Right lobe of liver (tissue), 6 donors: ENCODE results near the gene LIMCH1. TPM values are rescaled to one million over a fixed set of nuclear protein-coding genes. Genes with fewer than 3 reads are reported as not detected.

Experiments
- ATAC-seq, 4 donors: fragments of 200-7000 bp; cut with Tn5 transposase; one replicate each; pipeline ENCODE4 v1.9.1; 2020; ENCODE audit warnings: mild to moderate bottlenecking in 4 of 4, moderate library complexity in 4 of 4
- DNase-seq, 3 donors: peaks; one replicate each; pipeline ENCODE4 v3.0.0-alpha.2; 2020
- H3K27ac ChIP-seq, 3 donors: fragments of 200-600 bp; one replicate each; pipeline ENCODE4 v1.8.0; 2022
- H3K27me3 ChIP-seq, 2 donors: fragments of 200-600 bp; one replicate each; pipeline ENCODE4 v1.8.0; 2022
- H3K36me3 ChIP-seq, 4 donors: fragments of 200-600 bp; sonication (generic) in 1 of 4; one replicate each; pipeline versions ENCODE4 v1.5.1 to v1.8.0; 2017 to 2022; ENCODE audit warnings: control low read depth in 1 of 4
- H3K4me1 ChIP-seq, 4 donors: fragments of 200-600 bp; sonication (generic) in 1 of 4; one replicate each; pipeline versions ENCODE4 v1.5.1 to v1.8.0; 2017 to 2022; ENCODE audit warnings: control low read depth in 1 of 4
- H3K4me3 ChIP-seq, 3 donors: fragments of 200-600 bp; one replicate each; pipeline ENCODE4 v1.8.0; 2022
- H3K9me3 ChIP-seq, 4 donors: fragments of 200-600 bp; sonication (generic) in 1 of 4; one replicate each; pipeline versions ENCODE4 v1.5.1 to v1.8.0; 2017 to 2022; ENCODE audit warnings: control low read depth in 1 of 4
- POLR2A ChIP-seq: fragments of 450-650 bp; IDR thresholded peaks from one replicate; pipeline ENCODE4 v1.6.1; 2017; ENCODE audit warnings: antibody characterized with exemption, mild to moderate bottlenecking
- WGBS: methylation state at CpG from one replicate; pipeline ENCODE4 v1.1.6; 2018; ENCODE audit warnings: low coverage, low lambda C conversion rate; ENCODE audit not compliant: insufficient coverage; ENCODE audit errors: missing lambda C conversion rate; 5-methylcytosine and 5-hydroxymethylcytosine counted together
- intact Hi-C, 2 donors: fragments of 100-400 bp; cut with DNase I; formaldehyde crosslinking; loops; one replicate each; pipeline versions ENCODE4 v1.11.2 to v1.14.1; 2022
- total RNA-seq, 6 experiments: library from RNA; depleted of rRNA in 2 of 6; stranded (reverse); fragments of >200 nt in 2 of 6; fragmentation: NEBNext Ultra II Directional in 3 of 6; extraction: Animal tissue kit (Norgen Biotek cat#: 25700) in 3 of 6; gene quantifications; one replicate each; pipeline versions ENCODE4 v1.1.0 to v1.2.4, GENCODE V29; 2016 to 2023
- TF ChIP-seq, protein P1 (sequence below), 4 donors: fragments of 200-600 bp in 3 of 4; fragments of 450-650 bp in 1 of 4; IDR thresholded peaks; one replicate each; pipeline versions ENCODE4 v1.5.1 to v1.8.0; 2016 to 2022; ENCODE audit warnings: antibody characterized with exemption in 4 of 4, mild to moderate bottlenecking in 2 of 4
- donor health status: DM: no; HTN: yes; CAD: no.
- donor health status: DM: no; HTN: no; CAD: no.
- donor health status: DM: no; HTN: no; CAD: no.
- donor health status: DM: no; HTN: yes; CAD: no.
- donor health status: DM: no; HTN: yes; CAD: no.

Gene LIMCH1
- total RNA-seq, 6 experiments from 2014 or later = 8.3 to 26.9 (median 12.9) TPM

DNA sequence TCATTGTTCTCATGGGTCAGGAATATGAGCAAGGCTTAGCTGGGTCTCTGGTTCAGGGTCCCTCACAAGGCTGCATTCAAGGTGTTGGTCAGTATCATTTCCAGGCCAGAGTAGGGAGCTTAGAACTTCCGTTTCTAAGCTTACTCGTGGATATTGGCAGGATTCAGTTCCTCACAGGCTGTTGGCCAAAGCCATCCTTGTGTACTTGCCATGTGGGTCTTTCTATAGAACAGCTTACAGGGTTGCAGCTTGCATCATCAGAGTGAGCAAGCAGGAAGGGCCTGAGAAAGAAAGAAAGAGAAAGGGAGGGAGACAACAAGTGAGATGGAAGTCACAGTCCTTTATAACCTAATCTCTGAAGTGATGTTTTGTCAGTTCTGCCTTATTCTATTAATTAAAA, 5.1 kb upstream of the LIMCH1 start:
- Histone ChIP-seq H3K4me3 (no peak overlapping the region), H3K4me1 (no peaks in the 10 kb centered on the region), H3K36me3 (no peaks in the 10 kb centered on the region), H3K27me3 (no peaks in the 10 kb centered on the region), H3K9me3 (no peaks in the 10 kb centered on the region), H3K27ac (no peak overlapping the region)
- intact Hi-C loops = no loop called here
- TF ChIP-seq, protein P1, sequence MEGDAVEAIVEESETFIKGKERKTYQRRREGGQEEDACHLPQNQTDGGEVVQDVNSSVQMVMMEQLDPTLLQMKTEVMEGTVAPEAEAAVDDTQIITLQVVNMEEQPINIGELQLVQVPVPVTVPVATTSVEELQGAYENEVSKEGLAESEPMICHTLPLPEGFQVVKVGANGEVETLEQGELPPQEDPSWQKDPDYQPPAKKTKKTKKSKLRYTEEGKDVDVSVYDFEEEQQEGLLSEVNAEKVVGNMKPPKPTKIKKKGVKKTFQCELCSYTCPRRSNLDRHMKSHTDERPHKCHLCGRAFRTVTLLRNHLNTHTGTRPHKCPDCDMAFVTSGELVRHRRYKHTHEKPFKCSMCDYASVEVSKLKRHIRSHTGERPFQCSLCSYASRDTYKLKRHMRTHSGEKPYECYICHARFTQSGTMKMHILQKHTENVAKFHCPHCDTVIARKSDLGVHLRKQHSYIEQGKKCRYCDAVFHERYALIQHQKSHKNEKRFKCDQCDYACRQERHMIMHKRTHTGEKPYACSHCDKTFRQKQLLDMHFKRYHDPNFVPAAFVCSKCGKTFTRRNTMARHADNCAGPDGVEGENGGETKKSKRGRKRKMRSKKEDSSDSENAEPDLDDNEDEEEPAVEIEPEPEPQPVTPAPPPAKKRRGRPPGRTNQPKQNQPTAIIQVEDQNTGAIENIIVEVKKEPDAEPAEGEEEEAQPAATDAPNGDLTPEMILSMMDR (IDR thresholded peaks at IDR 0.05) = no peak
- no peak for TF ChIP-seq POLR2A
- peak in 1 of 4 donors; percentile 13 for ATAC-seq
- DNase-seq = no peak
- WGBS = 51% methylated on average over 2 of the region's 2 CpGs

DNA sequence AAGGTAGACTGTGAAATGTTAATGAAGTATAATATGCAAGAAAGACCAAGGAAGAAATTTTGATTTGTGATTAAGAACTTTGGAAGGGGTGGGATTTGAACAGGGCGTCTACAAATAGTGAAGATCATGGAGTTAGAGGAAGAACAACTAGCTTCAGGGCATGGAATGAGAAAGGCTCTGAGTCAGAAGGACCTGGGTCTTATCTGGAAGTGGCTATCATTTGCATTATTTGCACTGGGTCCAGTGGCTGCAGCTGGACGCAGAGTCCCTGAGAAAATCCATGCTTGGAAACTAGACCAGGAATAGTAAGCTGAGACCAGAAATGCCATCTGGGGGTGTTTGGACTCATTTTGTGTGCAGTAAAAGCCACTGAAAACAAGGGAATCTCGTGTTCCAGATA, 4.3 kb upstream of the LIMCH1 start:
- no peaks in the 10 kb centered on the region for H3K4me1 ChIP-seq
- 73% methylated on average over 3 of the region's 3 CpGs for WGBS
- no peaks in the 10 kb centered on the region for H3K36me3 ChIP-seq
- no peak for TF ChIP-seq POLR2A
- TF ChIP-seq, protein P1 (IDR thresholded peaks at IDR 0.05) = no peak
- H3K4me3 ChIP-seq = no peak overlapping the region
- intact Hi-C loops = no loop called here
- no peaks in the 10 kb centered on the region for H3K9me3 ChIP-seq
- DNase-seq (no peak), ATAC-seq (no peak)
- H3K27me3 ChIP-seq = no peaks in the 10 kb centered on the region
- H3K27ac ChIP-seq = no peak overlapping the region

DNA sequence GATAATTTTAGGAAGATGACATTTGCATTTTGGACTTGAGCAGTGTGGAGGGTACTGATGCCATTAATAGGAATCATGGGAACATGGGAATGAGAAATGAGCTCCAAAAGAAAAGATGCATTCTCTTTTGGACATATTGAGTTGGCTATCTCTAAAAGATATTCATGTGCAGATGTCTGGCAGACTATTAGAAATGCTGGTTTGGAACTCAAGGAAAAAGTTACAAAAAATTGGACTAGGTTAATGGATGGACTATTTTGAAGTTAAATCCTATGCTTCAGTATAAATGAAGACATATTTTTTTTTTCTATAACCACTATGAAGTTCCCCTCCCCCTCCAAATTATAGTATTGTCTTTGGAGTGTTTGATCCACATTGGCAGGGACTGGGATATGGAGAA, 3.6 kb upstream of the LIMCH1 start:
- Histone ChIP-seq H3K4me3 (no peak overlapping the region), H3K4me1 (no peaks in the 10 kb centered on the region), H3K9me3 (no peaks in the 10 kb centered on the region), H3K27me3 (no peaks in the 10 kb centered on the region), H3K27ac (no peak overlapping the region), H3K36me3 (no peaks in the 10 kb centered on the region)
- TF ChIP-seq, protein P1 (IDR thresholded peaks at IDR 0.05) = no peak
- no peak for TF ChIP-seq POLR2A
- intact Hi-C loops = no loop called here
- ATAC-seq (no peak), DNase-seq (no peak)

GRCh38 chr4:41535911-41536371, 2.0 kb upstream of the LIMCH1 start:
- DNase-seq = no peak
- WGBS = 30% methylated on average over 6 of the region's 6 CpGs

More at GRCh38 chr4:41535911-41536371, 2.0 kb upstream of the LIMCH1 start:
- Histone ChIP-seq H3K27ac (peak overlapping the region in 2 of 3 donors; percentile 34 to 37), H3K4me1 (no peaks in the 10 kb centered on the region), H3K4me3 (no peak overlapping the region), H3K36me3 (no peaks in the 10 kb centered on the region), H3K9me3 (no peaks in the 10 kb centered on the region), H3K27me3 (no peaks in the 10 kb centered on the region)
- intact Hi-C loops = no loop called here
- peak in 3 of 4 donors; percentile 30 to 38 (median 36) for ATAC-seq
- TF ChIP-seq POLR2A = no peak
- TF ChIP-seq, protein P1 (IDR thresholded peaks at IDR 0.05) = no peak
